ENCODE measurements around the gene CLASP1.

DNA sequence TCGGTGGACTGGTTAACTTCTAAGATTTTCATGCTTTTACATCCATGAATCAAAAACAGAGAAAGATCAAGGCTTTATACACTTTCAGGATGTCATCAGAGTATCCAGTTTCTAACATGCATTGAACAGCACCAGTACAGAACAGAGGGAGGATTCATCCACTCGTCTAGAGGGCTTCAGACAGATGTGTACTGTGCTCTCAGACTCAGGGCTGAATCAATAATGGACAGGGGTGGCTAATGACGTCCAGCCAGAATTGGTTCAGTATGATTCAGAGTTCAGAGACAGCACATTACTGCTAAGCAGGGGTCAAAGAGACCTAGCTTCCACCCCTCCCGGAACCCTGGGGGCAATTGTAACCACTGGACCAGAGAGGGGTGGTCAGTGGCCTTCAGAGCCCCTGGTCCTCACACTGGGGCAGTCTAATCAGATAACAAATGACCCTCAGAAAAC lies 81.3 kb downstream of the CLASP1 start:
- TF ChIP-seq, protein P1, sequence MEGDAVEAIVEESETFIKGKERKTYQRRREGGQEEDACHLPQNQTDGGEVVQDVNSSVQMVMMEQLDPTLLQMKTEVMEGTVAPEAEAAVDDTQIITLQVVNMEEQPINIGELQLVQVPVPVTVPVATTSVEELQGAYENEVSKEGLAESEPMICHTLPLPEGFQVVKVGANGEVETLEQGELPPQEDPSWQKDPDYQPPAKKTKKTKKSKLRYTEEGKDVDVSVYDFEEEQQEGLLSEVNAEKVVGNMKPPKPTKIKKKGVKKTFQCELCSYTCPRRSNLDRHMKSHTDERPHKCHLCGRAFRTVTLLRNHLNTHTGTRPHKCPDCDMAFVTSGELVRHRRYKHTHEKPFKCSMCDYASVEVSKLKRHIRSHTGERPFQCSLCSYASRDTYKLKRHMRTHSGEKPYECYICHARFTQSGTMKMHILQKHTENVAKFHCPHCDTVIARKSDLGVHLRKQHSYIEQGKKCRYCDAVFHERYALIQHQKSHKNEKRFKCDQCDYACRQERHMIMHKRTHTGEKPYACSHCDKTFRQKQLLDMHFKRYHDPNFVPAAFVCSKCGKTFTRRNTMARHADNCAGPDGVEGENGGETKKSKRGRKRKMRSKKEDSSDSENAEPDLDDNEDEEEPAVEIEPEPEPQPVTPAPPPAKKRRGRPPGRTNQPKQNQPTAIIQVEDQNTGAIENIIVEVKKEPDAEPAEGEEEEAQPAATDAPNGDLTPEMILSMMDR (conservative IDR thresholded peaks at IDR 0.05; ENCODE audit: low read length) = no peak
- no peak for TF ChIP-seq EZH2phosphoT487 (IDR thresholded peaks at IDR 0.05; ENCODE audit: borderline replicate concordance, low read depth, low read length)
